ENCODE measurements around the gene DST. TPM values are rescaled to one million over a fixed set of nuclear protein-coding genes. Genes with fewer than 3 reads are reported as not detected.

DST gene
- total RNA-seq, 1 experiment from 2014 or later, result 71.8 TPM

DNA sequence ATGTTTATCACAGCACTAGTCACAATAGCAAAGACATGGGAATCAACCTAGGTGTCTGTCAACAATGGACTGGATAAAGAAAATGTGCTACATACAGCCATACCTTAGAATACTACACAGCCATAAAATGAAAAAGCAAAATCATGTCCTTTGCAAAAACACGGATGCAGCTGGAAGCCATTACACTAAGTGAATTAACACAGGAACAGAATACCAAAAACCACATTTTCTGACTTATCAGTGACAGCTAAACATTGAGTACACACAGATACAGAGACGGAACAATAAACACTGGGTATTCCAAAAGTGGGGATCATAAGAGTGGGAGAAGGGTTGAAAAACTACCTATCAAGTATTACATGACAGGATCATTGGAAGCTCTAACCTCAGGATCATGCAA, 43.3 kb upstream of the DST start:
- peaks cover 14% of the 10 kb centered on the region for H3K4me1 ChIP-seq (ENCODE audit: insufficient read depth, low read length, poor library complexity, severe bottlenecking)
- intact Hi-C loops (cut with micrococcal nuclease; ENCODE audit: unreplicated experiment), result no loop called here

DNA sequence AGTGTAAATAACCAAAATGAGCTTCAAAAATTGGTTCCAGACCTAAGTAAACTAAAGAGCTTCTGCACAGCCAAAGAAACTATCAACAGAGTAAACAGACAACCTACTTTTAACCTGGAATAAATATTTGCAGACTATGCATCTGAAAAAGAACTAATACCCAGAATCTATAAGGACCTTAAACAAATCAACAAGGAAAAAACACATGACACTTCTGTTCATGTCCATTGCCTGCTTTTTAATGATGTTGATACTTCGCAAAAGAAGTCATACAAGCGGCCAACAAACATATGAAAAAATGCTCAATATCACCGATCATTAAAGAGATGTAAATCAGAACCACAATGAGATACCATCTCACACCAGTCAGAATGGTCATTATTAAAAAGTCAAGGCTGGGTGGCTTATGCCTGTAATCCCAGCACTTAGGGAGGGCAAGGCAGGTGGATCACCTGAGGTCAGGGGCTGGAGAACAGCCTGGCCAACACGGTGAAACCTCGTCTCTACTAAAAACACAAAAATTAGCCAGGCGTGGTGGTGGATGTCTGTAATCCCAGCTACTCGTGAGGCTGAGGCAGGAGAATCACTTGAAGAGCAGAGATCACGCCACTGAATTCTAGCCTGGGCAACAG, 42.5 kb upstream of the DST start:
- ChIA-PET CTCF (no interaction called here), POLR2A (ENCODE audit: low non-redundant PET) (no interaction called here)
- BruUV-seq (replicated peaks), result no TSS peak
- no peak for TF ChIP-seq EZH2 (IDR thresholded peaks at IDR 0.05; ENCODE audit: borderline replicate concordance, low read depth, low read length, poor library complexity, severe bottlenecking)
- TF ChIP-seq, protein P1, sequence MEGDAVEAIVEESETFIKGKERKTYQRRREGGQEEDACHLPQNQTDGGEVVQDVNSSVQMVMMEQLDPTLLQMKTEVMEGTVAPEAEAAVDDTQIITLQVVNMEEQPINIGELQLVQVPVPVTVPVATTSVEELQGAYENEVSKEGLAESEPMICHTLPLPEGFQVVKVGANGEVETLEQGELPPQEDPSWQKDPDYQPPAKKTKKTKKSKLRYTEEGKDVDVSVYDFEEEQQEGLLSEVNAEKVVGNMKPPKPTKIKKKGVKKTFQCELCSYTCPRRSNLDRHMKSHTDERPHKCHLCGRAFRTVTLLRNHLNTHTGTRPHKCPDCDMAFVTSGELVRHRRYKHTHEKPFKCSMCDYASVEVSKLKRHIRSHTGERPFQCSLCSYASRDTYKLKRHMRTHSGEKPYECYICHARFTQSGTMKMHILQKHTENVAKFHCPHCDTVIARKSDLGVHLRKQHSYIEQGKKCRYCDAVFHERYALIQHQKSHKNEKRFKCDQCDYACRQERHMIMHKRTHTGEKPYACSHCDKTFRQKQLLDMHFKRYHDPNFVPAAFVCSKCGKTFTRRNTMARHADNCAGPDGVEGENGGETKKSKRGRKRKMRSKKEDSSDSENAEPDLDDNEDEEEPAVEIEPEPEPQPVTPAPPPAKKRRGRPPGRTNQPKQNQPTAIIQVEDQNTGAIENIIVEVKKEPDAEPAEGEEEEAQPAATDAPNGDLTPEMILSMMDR (conservative IDR thresholded peaks at IDR 0.05; ENCODE audit: low read depth, low read length), result no peak
- intact Hi-C loops (cut with micrococcal nuclease; ENCODE audit: unreplicated experiment), result no loop called here
- Histone ChIP-seq H3K36me3 (ENCODE audit: insufficient read depth, low read length, poor library complexity, severe bottlenecking) (no peaks in the 10 kb centered on the region), H3K27me3 (replicated peaks; ENCODE audit: insufficient read depth, low read depth, low read length, poor library complexity) (no peaks in the 10 kb centered on the region), H3K4me3 (ENCODE audit: low read depth, low read length, poor library complexity, severe bottlenecking) (no peak overlapping the region), H3K4me1 (ENCODE audit: insufficient read depth, low read length, poor library complexity, severe bottlenecking) (peaks cover 8% of the 10 kb centered on the region), H3K9me3 (ENCODE audit: low read depth, low read length, poor library complexity, severe bottlenecking) (no peaks in the 10 kb centered on the region), H3K27ac (ENCODE audit: low read depth, low read length, poor library complexity, severe bottlenecking) (no peak overlapping the region)
- no peak for DNase-seq (ENCODE audit: low spot score)

More for the DNA sequence above, 43.3 kb upstream of the DST start:
- TF ChIP-seq, protein P1 (conservative IDR thresholded peaks at IDR 0.05; ENCODE audit: low read depth, low read length), result no peak
- ChIA-PET CTCF (no interaction called here), POLR2A (ENCODE audit: low non-redundant PET) (no interaction called here)
- no peaks in the 10 kb centered on the region for H3K36me3 ChIP-seq (ENCODE audit: insufficient read depth, low read length, poor library complexity, severe bottlenecking)
- H3K27me3 ChIP-seq (replicated peaks; ENCODE audit: insufficient read depth, low read depth, low read length, poor library complexity), result no peaks in the 10 kb centered on the region
- no peak overlapping the region for H3K27ac ChIP-seq (ENCODE audit: low read depth, low read length, poor library complexity, severe bottlenecking)
- H3K9me3 ChIP-seq (ENCODE audit: low read depth, low read length, poor library complexity, severe bottlenecking), result no peaks in the 10 kb centered on the region
- H3K4me3 ChIP-seq (ENCODE audit: low read depth, low read length, poor library complexity, severe bottlenecking), result no peak overlapping the region
- no TSS peak for BruUV-seq (replicated peaks)
- no peak for DNase-seq (ENCODE audit: low spot score)

DNA sequence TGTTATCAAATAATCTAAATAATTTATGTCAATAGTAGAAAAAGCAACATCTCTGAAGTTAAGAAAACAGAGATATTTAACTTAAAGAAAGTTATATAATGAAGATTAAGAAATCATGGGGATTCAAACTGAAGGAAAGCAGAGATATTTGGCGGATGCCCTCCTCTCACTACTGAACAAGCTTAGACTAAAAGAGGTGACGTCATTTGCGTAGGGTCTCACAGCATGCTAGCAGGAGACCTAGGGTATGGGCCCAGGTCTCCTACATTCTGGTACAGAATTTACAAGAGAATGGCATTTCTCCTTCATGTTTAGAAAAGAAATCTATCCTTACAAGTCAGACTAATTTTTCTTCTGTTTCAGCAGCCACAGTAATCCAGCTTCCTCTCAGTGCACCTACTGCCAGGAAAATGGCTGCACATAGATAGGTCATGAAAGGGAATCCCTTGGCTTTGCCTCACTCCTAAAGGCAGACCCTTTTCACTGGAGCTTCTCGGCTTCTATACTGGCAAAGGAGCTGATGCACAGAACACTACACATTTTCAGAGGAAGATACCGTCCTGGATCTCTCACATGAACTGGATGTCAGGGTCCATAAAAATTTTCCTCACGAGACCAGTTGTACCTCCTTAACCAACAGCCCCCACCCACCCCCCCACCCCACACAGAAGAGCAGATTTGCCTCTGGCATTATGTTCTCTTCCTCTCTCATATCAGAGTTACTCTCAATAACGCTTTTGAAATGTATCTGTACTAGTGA, 41.8 kb upstream of the DST start:
- H3K4me1 ChIP-seq (ENCODE audit: insufficient read depth, low read length, poor library complexity, severe bottlenecking), result peaks cover 1% of the 10 kb centered on the region
- no peaks in the 10 kb centered on the region for H3K9me3 ChIP-seq (ENCODE audit: low read depth, low read length, poor library complexity, severe bottlenecking)
- no TSS peak for BruUV-seq (replicated peaks)
- CTCF ChIA-PET, result no interaction called here
- H3K27me3 ChIP-seq (replicated peaks; ENCODE audit: insufficient read depth, low read depth, low read length, poor library complexity), result no peaks in the 10 kb centered on the region
- intact Hi-C loops (cut with micrococcal nuclease; ENCODE audit: unreplicated experiment), result no loop called here
- TF ChIP-seq, protein P1 (conservative IDR thresholded peaks at IDR 0.05; ENCODE audit: low read depth, low read length), result no peak
- TF ChIP-seq EZH2 (IDR thresholded peaks at IDR 0.05; ENCODE audit: borderline replicate concordance, low read depth, low read length, poor library complexity, severe bottlenecking), result no peak
- H3K27ac ChIP-seq (ENCODE audit: low read depth, low read length, poor library complexity, severe bottlenecking), result no peak overlapping the region
- no peak for DNase-seq (ENCODE audit: low spot score)
- H3K36me3 ChIP-seq (ENCODE audit: insufficient read depth, low read length, poor library complexity, severe bottlenecking), result no peaks in the 10 kb centered on the region
- H3K4me3 ChIP-seq (ENCODE audit: low read depth, low read length, poor library complexity, severe bottlenecking), result no peak overlapping the region
- POLR2A ChIA-PET (ENCODE audit: low non-redundant PET), result no interaction called here
